DOHH2 (cell line): Measurements from ENCODE around the gene BTBD16.

Experiments used
- H3F3A ChIP-seq: fragments of 200-600 bp; sonication (generic), shearing (Covaris generic); 2 replicates; pipeline ENCODE4 v1.6.0; 2016; ENCODE audit warnings: antibody characterized with exemption, mild to moderate bottlenecking; ENCODE audit not compliant: control insufficient read depth, insufficient read depth
- H3K27ac ChIP-seq: fragments of 200-600 bp; sonication (generic); 2 replicates; pipeline ENCODE4 v1.5.1; 2014; ENCODE audit warnings: low read depth, mild to moderate bottlenecking, low read length, moderate library complexity
- H3K27me3 ChIP-seq: fragments of 200-600 bp; sonication (generic); 2 replicates; pipeline ENCODE4 v1.6.1; 2014; ENCODE audit warnings: mild to moderate bottlenecking, low read length, mixed read lengths; ENCODE audit not compliant: control insufficient read depth
- H3K36me3 ChIP-seq: fragments of 200-600 bp; sonication (generic); 2 replicates; pipeline ENCODE4 v1.6.1; 2014; ENCODE audit warnings: mild to moderate bottlenecking, low read length, moderate library complexity, mixed read lengths; ENCODE audit not compliant: control insufficient read depth
- H3K4me1 ChIP-seq: fragments of 200-600 bp; sonication (generic); 2 replicates; pipeline ENCODE4 v1.6.1; 2014; ENCODE audit warnings: mild to moderate bottlenecking, low read length, mixed read lengths; ENCODE audit not compliant: control insufficient read depth
- H3K4me2 ChIP-seq: fragments of 200-600 bp; sonication (generic); 2 replicates; pipeline ENCODE4 v1.6.0; 2014; ENCODE audit warnings: mild to moderate bottlenecking, low read length, moderate library complexity
- H3K4me3 ChIP-seq: fragments of 200-600 bp; sonication (generic); 2 replicates; pipeline ENCODE4 v1.5.1; 2014; ENCODE audit warnings: mild to moderate bottlenecking, low read length, mixed read lengths
- H3K79me2 ChIP-seq: fragments of 200-600 bp; sonication (generic); 2 replicates; pipeline ENCODE4 v1.6.1; 2014; ENCODE audit warnings: mild to moderate bottlenecking, low read length, mixed read lengths; ENCODE audit not compliant: control insufficient read depth
- H3K9me2 ChIP-seq: fragments of 200-600 bp; sonication (generic); replicated peaks from 2 replicates; pipeline ENCODE4 v1.6.1; 2014; ENCODE audit warnings: mild to moderate bottlenecking, low read length, mixed read lengths; ENCODE audit not compliant: control insufficient read depth
- H3K9me3 ChIP-seq: fragments of 200-600 bp; sonication (generic); 2 replicates; pipeline ENCODE4 v1.6.1; 2014; ENCODE audit warnings: antibody characterized with exemption, low read length, mixed read lengths; ENCODE audit not compliant: control insufficient read depth, insufficient read depth
- H4K20me1 ChIP-seq: fragments of 200-600 bp; sonication (generic); 2 replicates; pipeline ENCODE4 v1.6.0; 2014; ENCODE audit warnings: low read depth, mild to moderate bottlenecking, antibody characterized with exemption, low read length, moderate library complexity; ENCODE audit not compliant: control insufficient read depth, insufficient read depth
- EZH2phosphoT487 ChIP-seq: fragments of 200-600 bp; sonication (generic); IDR thresholded peaks from 2 replicates; pipeline ENCODE4 v1.6.1; 2017; ENCODE audit warnings: borderline replicate concordance, mild to moderate bottlenecking, antibody characterized with exemption, low read length, moderate library complexity, mixed read lengths
- TF ChIP-seq, protein P1 (sequence below): fragments of 200-600 bp; sonication (generic); IDR thresholded peaks from one replicate; pipeline ENCODE4 v1.5.1; 2014; ENCODE audit warnings: antibody characterized with exemption, mild to moderate bottlenecking, low read depth, low read length; ENCODE audit not compliant: poor library complexity, severe bottlenecking

Gene BTBD16

GRCh38 chr10:122232769-122233168 is 38.3 kb upstream of the BTBD16 start:
- H3K4me2 ChIP-seq: no peak overlapping the region
- TF ChIP-seq, protein P1, sequence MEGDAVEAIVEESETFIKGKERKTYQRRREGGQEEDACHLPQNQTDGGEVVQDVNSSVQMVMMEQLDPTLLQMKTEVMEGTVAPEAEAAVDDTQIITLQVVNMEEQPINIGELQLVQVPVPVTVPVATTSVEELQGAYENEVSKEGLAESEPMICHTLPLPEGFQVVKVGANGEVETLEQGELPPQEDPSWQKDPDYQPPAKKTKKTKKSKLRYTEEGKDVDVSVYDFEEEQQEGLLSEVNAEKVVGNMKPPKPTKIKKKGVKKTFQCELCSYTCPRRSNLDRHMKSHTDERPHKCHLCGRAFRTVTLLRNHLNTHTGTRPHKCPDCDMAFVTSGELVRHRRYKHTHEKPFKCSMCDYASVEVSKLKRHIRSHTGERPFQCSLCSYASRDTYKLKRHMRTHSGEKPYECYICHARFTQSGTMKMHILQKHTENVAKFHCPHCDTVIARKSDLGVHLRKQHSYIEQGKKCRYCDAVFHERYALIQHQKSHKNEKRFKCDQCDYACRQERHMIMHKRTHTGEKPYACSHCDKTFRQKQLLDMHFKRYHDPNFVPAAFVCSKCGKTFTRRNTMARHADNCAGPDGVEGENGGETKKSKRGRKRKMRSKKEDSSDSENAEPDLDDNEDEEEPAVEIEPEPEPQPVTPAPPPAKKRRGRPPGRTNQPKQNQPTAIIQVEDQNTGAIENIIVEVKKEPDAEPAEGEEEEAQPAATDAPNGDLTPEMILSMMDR: no peak
- TF ChIP-seq EZH2phosphoT487: no peak

GRCh38 chr10:122233857-122234348 is 37.2 kb upstream of the BTBD16 start:
- no peaks in the 10 kb centered on the region for H4K20me1 ChIP-seq
- H3F3A ChIP-seq: no peaks in the 10 kb centered on the region
- H3K36me3 ChIP-seq: no peaks in the 10 kb centered on the region
- H3K9me3 ChIP-seq: no peaks in the 10 kb centered on the region
- no peak overlapping the region for H3K4me2 ChIP-seq
- TF ChIP-seq, protein P1: no peak
- no peak for TF ChIP-seq EZH2phosphoT487
- no peak overlapping the region for H3K4me3 ChIP-seq
- H3K27me3 ChIP-seq: peaks cover 4% of the 10 kb centered on the region; the same call in 1 of the 2 replicates
- no peaks in the 10 kb centered on the region for H3K4me1 ChIP-seq
- H3K9me2 ChIP-seq: no peaks in the 10 kb centered on the region
- H3K27ac ChIP-seq: no peak overlapping the region
- no peaks in the 10 kb centered on the region for H3K79me2 ChIP-seq

More at GRCh38 chr10:122232769-122233168, 38.3 kb upstream of the BTBD16 start:
- no peak overlapping the region for H3K4me3 ChIP-seq
- H3K27me3 ChIP-seq: peaks cover 4% of the 10 kb centered on the region; the same call in 1 of the 2 replicates
- no peaks in the 10 kb centered on the region for H3K9me3 ChIP-seq
- no peaks in the 10 kb centered on the region for H3K9me2 ChIP-seq
- H3K36me3 ChIP-seq: no peaks in the 10 kb centered on the region
- H3K4me1 ChIP-seq: no peaks in the 10 kb centered on the region
- no peaks in the 10 kb centered on the region for H3K79me2 ChIP-seq
- H4K20me1 ChIP-seq: no peaks in the 10 kb centered on the region
- H3F3A ChIP-seq: no peaks in the 10 kb centered on the region
- no peak overlapping the region for H3K27ac ChIP-seq

DNA sequence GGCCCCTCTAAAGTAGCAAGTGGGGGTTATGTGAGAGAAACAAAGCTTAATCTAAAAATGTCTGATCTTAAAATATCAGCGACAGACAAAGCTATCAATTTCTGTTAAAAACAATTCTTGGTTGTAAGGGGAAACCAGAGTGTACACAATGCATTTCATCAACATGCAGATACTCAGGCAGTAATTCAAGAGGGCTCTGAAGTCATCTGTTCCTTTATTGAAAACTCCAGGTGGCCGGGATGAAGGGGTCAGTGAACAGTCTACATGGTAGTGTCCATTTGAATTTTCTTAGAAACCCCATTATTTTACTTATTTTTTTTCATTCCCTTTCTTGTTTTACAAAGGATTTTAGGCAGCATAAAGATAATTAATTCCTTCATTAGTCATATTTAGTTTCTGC is 36.7 kb upstream of the BTBD16 start:
- H3K27me3 ChIP-seq: peaks cover 4% of the 10 kb centered on the region; the same call in 1 of the 2 replicates
- H3K4me2 ChIP-seq: no peak overlapping the region
- no peaks in the 10 kb centered on the region for H3K36me3 ChIP-seq
- no peaks in the 10 kb centered on the region for H4K20me1 ChIP-seq
- H3K27ac ChIP-seq: no peak overlapping the region
- H3K4me1 ChIP-seq: no peaks in the 10 kb centered on the region
- H3K4me3 ChIP-seq: no peak overlapping the region
- H3K9me2 ChIP-seq: no peaks in the 10 kb centered on the region
- TF ChIP-seq, protein P1: no peak
- TF ChIP-seq EZH2phosphoT487: no peak
- H3K79me2 ChIP-seq: no peaks in the 10 kb centered on the region
- H3F3A ChIP-seq: no peaks in the 10 kb centered on the region
- no peaks in the 10 kb centered on the region for H3K9me3 ChIP-seq
